ENCODE data around the gene KIF26B.

Gene KIF26B

DNA sequence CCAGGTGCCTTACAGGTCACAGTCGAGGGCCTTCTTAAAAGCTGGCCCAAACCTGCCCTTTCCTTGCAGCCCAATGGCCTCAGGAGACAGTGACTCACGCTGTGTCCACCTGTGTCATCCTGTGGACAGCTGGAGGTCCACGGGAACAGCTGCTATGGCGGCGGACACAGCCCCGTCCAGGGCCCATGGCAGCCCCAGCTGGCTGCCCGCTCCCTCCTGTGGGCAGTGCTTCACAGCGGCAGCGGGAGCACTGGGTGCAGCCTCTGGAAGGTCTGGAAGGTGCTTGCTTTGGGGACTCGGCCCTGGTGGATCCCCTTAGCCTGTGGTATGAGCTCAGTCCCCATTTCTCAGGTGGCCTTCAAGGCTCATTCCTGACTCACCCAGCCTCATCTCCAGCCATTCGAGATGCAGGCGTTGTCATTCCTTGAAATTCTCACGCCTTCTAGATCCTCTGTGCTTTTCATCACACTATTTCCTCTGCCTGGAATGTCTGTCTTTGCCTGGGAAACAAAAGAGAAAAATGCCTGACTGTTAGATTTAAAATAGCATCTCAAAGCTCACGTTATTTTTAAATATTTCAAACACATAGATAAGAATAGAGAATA is 86.8 kb downstream of the KIF26B start:
- DNase-seq (ENCODE audit: low read depth) = no peak

GRCh38 chr1:245242989-245243388 is 88.2 kb downstream of the KIF26B start:
- DNase-seq (ENCODE audit: low read depth) = no peak

GRCh38 chr1:245245021-245245667 is 90.4 kb downstream of the KIF26B start:
- no peak for DNase-seq (ENCODE audit: low read depth)

DNA sequence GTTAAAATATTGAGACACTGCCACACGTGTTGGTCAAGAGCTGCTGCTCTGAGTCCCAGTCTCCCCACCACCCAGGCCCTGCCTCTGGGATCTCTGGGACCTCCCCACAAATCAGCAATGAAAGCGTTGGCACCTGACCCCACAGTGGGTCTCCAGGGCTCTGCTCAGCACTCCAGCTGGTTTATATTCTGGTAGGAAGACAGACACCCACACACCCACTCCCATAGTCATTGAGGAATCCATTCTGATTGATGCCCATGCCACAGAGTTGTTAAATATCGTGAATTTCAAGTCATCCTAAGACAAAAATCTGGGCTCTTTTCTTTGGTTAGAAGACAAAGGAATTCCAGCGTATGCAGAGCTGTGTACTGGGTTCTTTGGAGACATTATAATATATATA is 91.6 kb downstream of the KIF26B start:
- DNase-seq (ENCODE audit: low read depth) = no peak

- DNase-seq (ENCODE audit: low read depth) = no peak
Measured at GRCh38 chr1:245247356-245247755, 92.6 kb downstream of the KIF26B start.

DNA sequence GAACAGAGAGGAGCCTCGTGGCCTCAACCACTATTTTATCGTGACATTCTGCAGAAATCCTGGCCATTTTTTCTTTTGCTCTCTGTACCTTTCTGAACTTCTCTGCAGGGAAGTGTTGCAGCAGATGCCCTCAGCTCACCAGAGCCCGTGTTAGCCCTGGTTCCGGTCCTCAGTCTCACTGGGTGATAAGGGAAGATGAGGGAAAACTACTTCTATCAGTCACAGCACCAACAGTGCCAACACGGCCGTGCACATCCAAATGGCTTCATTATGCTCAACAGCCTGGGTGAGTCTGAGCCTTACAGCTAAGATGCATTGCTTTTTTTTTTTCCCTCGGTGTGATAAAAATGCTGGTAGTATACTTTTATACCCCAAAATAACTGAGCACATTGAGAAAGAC is 93.0 kb downstream of the KIF26B start:
- DNase-seq (ENCODE audit: low read depth) = no peak

DNA sequence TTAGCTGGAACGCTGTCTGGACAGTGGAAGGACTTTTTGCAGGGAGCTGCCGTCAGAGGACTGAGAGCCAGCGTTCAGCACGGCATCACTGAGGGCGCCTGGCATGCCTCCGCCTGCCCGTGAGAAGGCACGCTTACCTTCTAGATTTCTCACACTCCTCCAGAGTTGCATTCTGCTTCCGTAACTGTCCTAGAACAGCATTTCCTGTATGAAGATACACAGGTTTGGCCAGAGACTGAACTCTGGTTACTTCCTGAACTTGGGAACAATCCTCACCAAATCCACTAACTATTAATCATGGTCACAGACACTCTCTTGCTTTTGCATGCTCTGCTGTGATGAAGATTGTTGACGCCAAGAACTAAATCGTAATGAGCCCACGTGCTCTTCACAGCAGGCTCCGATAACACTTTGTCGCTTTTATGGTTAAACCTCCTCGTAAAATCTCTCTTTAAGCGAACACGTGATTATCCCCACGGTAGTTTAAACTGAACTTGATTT is 93.5 kb downstream of the KIF26B start:
- no peak for DNase-seq (ENCODE audit: low read depth)

DNA sequence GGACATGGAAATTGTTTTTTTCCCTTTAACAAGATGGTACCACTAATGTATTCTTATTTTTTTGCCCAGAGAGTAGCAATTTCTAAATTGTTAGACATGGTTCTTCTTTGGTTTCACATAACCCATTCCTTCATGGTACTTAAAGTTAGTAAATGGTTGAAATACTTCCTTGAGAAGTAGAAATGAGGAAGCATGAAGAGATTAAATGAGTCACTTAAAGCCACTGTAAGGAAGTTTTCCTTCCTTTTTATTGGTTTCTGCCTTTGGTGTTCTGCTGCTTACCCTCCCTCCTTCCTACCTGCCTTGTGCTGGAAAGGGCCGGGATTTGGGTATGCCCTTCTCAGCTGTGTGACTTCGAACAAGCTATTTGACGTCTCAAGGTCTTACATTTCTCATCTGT is 101.0 kb downstream of the KIF26B start:
- no peak for DNase-seq (ENCODE audit: low read depth)

- DNase-seq (ENCODE audit: low read depth) = no peak
Measured at GRCh38 chr1:245256528-245256927, 101.7 kb downstream of the KIF26B start.

- DNase-seq (ENCODE audit: low read depth) = no peak
Measured at GRCh38 chr1:245258271-245258920, 103.6 kb downstream of the KIF26B start.

GRCh38 chr1:245260110-245260882 is 105.5 kb downstream of the KIF26B start:
- no peak for DNase-seq (ENCODE audit: low read depth)

DNA sequence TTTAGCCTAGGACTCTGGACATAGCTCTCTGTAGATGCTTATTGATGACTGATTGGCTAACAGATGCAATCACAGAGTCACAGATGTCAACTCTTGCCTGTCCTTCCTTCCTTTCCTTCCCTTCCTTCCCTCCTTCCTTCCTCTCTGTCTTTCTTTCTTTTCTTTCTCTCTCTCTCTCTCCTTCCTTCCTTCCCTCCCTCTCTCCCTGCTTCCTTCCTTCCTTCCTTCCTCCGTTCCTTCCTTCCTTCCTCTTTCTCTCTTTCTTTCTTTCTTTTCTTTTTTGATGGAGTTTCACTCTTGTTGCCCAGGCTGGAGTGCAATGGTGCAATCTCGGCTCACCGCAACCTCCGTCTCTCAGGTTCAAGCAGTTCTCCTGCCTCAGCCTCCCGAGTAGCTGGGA is 106.1 kb downstream of the KIF26B start:
- no peak for DNase-seq (ENCODE audit: low read depth)

DNA sequence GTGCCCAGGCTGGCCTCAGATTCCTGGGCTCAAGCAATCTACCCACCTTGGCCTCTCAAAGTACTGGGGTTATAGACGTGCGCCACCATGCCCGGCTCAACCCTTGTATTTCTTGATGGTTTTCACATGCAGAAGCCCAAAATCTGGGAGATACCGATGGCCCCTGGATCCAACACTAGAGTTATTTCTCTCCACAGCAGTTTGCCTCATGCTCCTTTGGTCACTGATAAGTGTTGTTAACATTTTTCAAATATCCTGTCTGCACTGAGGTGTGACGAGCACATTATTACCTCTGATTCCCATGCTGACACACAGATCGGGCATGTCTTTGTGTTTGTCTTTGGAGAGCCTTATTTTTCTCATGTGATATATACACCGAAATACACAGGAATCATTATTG is 107.0 kb downstream of the KIF26B start:
- DNase-seq (ENCODE audit: low read depth) = no peak

DNA sequence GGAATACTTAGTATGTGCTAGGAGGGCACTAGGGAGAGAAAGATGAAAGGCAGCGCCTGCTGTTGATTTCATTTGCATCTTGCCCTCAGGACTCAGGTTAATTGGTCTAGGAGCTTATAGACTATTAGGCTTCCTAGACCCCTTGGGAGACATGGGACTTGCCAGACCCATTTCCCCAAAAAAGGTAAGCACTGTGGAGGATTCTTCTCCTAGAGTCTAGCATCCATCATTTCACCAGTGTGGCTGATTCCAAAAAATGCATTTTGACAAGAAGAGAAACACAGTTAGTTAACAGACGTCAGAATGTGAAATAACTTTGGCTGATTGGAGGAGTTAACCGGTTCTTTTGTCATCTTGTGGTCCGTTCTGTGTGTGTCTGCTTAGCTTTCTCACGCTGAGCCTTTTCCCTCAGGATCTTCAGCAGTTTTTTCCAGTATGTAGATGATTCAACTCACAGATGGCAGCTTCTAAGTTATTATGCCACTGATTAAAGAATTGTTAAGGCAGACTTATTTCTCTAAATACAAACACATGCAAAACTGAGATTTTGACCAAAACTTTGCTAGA is 108.8 kb downstream of the KIF26B start:
- no peak for DNase-seq (ENCODE audit: low read depth)

DNA sequence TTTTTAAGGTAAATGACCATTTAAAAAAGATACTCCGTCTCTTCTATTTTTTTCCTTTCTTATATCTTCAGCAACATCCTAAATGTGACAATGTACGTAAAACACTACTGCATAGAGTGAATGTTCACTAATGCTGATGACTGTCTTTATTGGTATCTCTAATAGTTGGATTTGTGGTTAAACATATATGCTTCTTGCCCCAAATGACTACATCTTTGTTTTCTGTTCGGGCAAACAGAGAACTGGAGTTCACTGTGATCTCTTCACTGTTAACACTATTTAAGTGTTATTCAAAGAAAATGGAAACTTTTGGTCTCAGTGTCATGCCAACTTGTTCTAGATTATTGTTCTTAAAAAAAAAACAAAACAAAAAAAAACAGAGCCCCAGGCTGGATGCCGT is 109.4 kb downstream of the KIF26B start:
- DNase-seq (ENCODE audit: low read depth) = no peak

DNA sequence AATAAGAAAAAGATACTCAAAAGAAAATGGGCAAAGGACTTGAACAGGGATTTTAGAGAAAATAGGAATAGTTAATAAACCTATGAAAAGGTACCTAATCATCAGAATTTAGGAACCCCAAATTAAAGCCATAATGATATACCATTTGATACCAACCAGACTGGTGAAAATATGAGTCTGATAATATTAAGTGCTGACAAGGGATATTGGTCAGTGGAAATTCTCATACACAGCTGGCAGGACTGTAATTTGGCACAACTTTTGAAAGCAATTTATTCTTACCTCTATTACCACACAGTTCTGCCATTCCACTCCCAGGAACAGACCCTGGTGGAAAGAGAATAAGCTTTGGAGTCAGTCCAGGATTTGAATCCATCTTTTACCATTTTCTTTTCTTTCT is 111.3 kb downstream of the KIF26B start:
- no peak for DNase-seq (ENCODE audit: low read depth)

DNA sequence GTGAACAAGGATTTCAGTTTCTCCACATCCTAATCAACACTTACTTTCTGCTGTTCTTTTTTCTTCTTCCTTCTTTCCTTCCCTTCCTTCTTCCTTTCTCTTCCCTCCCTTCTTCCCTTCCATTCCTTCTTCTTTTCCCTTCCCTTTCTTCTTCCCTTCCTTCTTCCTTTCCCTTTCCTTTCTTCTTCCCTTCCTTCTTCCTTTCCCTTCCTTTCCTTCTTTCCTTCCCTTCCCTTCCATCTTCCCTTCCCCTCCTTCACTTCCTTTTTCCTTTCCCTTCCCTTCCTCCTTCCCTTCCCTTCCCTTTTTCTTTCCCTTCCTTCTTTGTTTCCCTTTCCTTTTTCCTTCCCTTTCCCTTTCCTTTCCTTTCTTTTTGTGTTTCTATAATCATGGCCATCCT is 115.3 kb downstream of the KIF26B start:
- no peak for DNase-seq (ENCODE audit: low read depth)

- no peak for DNase-seq (ENCODE audit: low read depth)
Measured at GRCh38 chr1:245270972-245271371, 116.2 kb downstream of the KIF26B start.

DNA sequence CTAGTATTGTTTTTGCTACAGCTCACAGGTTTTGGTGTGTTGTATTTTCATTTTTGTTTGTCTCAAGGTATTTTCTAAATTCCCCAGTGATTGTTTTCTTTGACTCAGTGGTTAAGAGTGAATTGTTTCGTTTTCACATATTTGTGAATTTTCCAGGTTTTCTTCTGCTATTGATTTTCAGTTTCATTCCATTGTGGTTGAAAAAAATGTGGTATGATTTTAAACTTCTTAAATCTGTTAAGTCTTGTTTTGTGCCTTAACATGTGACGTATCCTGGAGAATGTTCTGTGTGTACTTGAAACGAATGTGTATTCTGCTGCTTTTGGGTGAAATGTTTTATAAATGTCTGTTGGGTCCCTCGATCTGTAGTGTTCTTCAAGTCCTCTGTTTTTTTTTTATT is 117.9 kb downstream of the KIF26B start:
- DNase-seq (ENCODE audit: low read depth) = no peak

DNA sequence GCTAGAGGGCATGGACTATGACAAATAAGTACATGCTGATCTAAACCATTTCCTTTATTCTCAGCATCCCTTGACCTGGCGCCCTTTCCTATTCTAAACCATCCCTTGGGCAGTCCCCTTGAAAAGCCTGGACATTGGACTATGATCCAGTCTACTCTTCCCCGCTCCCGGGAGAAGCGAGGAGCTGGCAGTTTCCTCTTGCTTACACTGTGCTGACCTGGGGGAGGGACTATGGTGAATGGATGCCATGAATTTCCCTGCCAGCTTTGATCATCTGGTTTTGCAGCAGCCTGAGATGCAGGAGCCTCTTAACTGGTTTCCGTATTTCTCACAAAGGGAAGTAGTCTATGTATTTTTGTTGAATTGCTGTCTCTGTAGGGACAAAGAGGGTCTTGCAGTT is 121.7 kb downstream of the KIF26B start:
- no peak for DNase-seq (ENCODE audit: low read depth)

DNA sequence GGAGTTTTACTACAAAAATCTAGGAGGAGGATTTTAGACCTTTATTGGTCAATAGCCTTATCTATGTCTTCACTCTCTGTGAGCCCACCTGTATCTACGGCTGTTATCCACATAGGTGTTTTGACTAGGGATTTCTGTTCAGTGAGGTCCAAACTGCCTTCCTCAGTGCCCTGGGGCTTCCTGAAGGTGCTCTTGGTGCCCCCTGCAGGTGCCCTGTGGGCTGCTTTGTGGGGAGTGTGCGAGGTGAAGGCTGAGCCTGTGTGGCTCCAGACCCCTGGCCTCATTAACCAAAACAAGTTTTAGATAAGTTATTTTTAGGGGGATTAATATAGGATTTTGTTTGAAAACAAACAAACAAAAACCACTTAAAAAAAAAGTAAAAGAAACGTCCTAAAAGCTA is 122.5 kb downstream of the KIF26B start:
- no peak for DNase-seq (ENCODE audit: low read depth)

GRCh38 chr1:245278846-245279245 is 124.1 kb downstream of the KIF26B start:
- DNase-seq (ENCODE audit: low read depth) = no peak
